Fibroblast of peridontal ligament (primary cell): ENCODE results near the gene EXOC3L1.

Experiments used
- DNase-seq: peaks from one replicate; pipeline ENCODE4 v3.0.0-alpha.2; 2010; ENCODE audit errors: extremely low read depth

The EXOC3L1 gene

DNA sequence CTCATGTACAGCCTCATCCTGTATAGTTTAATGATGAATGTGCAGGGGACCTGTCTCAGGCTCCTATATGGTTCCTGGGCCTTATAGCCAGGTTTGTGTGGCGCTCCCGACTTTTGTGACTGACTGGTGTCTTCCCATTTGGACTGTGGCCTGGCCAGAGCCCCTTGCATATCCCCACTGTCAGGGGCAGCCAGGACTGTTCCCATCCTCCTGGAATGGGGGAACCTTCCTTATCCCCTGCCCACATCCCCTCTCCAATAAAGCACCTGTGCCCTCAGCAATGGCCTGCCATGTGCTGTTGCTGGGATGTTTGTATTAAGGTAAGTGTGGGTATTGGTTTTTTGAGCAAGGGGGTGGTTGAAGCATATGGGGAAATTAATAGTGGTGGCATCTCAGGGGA is 41.7 kb downstream of the EXOC3L1 start:
- no peak for DNase-seq

- DNase-seq: no peak
Observed at GRCh38 chr16:67147437-67148140, 42.3 kb downstream of the EXOC3L1 start.

DNA sequence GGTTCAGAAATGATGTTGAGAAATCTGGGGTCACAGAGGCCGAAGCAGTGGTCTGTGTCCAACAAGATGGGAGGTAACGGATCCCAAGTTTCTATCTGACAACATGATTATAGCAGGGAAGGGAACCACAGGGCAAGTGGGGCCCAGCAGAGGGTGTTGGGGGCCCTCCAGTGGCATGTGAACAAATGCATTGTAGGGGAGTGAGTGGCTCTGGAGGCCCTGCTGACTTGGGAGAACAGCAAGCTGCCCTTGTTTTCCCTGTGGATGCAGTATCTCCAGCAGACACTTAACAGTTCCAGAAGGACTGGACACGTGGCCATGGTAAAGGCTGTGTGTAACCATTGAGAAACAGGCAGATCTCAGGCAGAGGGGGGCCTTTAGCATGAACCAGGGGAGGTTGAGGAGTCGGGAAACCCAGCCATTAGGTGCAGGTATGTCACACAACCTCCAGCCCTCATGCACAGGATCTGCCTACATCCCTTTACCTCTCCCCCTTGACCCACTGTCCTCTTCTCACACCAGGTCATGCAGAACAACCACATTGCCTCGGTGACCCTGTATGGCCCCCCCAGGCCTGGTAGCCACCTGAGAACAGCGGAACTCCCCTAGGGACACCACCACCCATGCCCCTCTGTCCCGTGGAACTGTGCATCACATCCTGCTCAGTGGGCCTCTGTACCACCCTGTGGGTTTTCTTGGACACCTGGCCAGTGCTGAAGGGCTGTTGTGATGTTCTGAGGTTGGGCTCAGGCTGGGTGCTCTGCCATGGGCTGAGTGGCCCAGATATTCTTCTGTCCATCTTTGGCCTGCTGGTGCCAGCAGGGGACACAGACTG is 43.2 kb downstream of the EXOC3L1 start:
- DNase-seq: peak; percentile 14

- no peak for DNase-seq
Observed at GRCh38 chr16:67145746-67146145, 44.2 kb downstream of the EXOC3L1 start.

GRCh38 chr16:67144943-67145342 is 45.0 kb downstream of the EXOC3L1 start:
- no peak for DNase-seq

DNA sequence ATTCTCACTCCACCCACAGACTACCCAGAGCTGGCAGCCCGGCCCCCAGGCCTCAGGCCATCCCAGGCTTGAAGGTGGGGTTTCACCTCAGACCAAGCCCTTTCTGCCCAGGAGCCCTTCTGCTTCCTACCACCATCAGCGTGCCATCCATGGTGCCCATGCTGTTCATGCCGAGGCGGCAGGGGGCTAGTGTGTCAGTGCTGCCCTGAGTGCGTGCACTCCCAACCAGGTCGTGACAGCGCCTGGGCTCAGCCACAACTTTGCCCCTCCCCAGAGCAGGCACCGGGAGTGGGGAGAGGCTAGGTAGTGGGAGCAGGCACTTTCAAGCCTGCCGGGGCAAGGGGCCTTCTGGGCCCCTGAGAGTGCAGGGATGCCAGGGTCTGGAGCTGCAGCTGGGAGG is 47.6 kb downstream of the EXOC3L1 start:
- DNase-seq: no peak

DNA sequence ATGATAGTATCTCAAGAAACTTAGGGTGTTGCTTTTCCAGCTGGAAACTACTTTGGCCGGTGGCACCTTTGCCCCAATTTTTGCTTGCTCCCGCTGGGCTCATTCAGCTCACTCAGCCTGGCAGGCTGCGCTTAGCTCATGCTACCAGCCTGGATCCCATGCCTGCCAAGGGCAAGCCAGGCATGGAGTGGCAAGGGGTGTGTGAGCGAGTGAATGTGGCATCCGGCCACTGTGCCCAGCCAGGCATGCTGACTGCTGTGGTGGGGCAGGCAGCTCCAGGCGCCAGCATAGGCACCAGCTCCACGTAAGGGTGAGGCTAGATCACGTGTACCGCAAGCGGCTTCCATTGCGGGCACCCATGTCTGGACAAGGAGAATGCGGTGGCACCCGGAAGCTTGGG is 48.5 kb downstream of the EXOC3L1 start:
- DNase-seq: no peak

- no peak for DNase-seq
Observed at GRCh38 chr16:67137605-67138004, 52.3 kb downstream of the EXOC3L1 start.
